ENCODE results near the gene ANO1. TPM values are rescaled to one million over a fixed set of nuclear protein-coding genes. Genes with fewer than 3 reads are reported as not detected.

Gene ANO1
- total RNA-seq, 3 donors from 2014 or later, result 3.7 to 95.0 (median 53.7) TPM

- intact Hi-C loops (cut with DNase I; ENCODE audit: low total_unique reads), result no loop called here
- H3K27me3 ChIP-seq, result no peaks in the 10 kb centered on the region
- H3K9me3 ChIP-seq, result peaks cover 23 to 38% of the 10 kb centered on the region in 2 donors
- H3K4me3 ChIP-seq, result no peak overlapping the region
- H3K27ac ChIP-seq, result no peak overlapping the region
- TF ChIP-seq POLR2A (IDR thresholded peaks at IDR 0.05), result no peak
- no peak for TF ChIP-seq CTCF (IDR thresholded peaks at IDR 0.05)
- no peak for TF ChIP-seq POLR2AphosphoS5 (IDR thresholded peaks at IDR 0.05)
- H3K4me1 ChIP-seq, result no peaks in the 10 kb centered on the region
- no peak for DNase-seq (ENCODE audit: low spot score in 2 of 2)
- H3K36me3 ChIP-seq, result no peaks in the 10 kb centered on the region
Observed at GRCh38 chr11:70040869-70041501, 37.1 kb upstream of the ANO1 start.

DNA sequence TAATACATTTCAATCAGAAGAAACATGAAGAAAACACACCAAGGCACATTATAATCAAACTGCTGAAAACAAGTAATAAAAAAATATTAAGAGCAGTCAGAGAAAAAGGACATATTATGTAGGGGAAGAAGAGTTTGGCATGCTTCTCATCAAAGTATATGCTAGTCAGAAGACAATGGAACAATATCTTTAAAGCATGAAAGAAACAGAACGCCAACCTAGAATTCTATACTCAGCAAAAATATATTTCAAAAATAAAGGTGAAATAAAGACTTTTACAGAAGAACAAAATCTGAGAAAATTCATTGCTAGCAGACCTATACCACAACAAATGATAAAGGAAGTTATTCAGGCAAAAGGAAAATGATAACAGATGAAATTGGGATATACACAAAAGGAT lies 34.6 kb upstream of the ANO1 start:
- intact Hi-C loops (cut with DNase I; ENCODE audit: low total_unique reads), result no loop called here

GRCh38 chr11:70046089-70046488 lies 32.0 kb upstream of the ANO1 start:
- intact Hi-C loops (cut with DNase I; ENCODE audit: low total_unique reads), result no loop called here
- no peak for DNase-seq (ENCODE audit: low spot score in 2 of 2)
- TF ChIP-seq CTCF (IDR thresholded peaks at IDR 0.05) (no peak), POLR2AphosphoS5 (IDR thresholded peaks at IDR 0.05) (no peak), POLR2A (IDR thresholded peaks at IDR 0.05) (no peak)

More for the DNA sequence above, 34.6 kb upstream of the ANO1 start:
- Histone ChIP-seq H3K36me3 (no peaks in the 10 kb centered on the region), H3K9me3 (peaks cover 16 to 34% of the 10 kb centered on the region in 2 donors), H3K4me3 (no peak overlapping the region), H3K27me3 (no peaks in the 10 kb centered on the region), H3K4me1 (no peaks in the 10 kb centered on the region), H3K27ac (no peak overlapping the region)
- DNase-seq (ENCODE audit: low spot score in 2 of 2), result no peak
- TF ChIP-seq POLR2AphosphoS5 (IDR thresholded peaks at IDR 0.05) (no peak), CTCF (IDR thresholded peaks at IDR 0.05) (no peak), POLR2A (IDR thresholded peaks at IDR 0.05) (no peak)

DNA sequence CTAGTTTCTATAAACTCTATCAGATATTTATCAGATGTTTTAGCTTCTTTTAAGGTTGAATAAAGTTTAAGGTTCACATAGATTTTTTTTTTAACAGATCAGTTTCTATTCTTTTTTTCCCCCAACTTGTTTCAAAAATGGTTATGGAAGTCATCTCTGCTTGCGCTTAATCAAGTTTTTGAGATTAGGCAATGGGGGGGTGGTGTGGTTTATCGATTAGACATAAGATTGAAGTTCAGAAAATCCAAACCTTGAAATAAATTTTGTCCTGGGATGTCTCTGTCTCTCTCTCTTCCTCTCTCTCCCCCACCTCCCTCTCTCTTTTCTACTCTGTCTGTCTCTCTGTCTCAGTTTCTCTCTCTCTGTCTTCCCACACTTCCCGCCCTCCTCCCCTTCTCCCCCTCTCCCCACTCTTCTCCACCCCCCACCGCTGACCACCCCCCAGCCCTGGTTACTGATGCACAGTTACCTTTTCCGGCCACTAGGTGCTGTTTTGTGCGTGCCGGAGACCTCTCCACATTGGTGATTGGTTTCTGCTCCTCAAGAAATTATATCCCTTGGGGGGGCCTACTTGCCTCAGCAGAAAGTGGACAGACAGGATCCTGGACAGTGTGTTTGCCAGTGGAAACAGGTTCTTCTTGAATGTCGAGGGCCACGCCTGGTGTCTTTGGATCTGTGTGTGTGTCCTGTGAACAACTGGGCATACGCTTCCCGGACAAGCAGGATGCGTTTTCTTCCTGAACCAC lies 29.7 kb upstream of the ANO1 start:
- Histone ChIP-seq H3K4me3 (no peak overlapping the region), H3K36me3 (no peaks in the 10 kb centered on the region), H3K9me3 (peaks cover 0 to 12% of the 10 kb centered on the region in 2 donors), H3K4me1 (peaks cover 0 to 4% of the 10 kb centered on the region in 2 donors), H3K27ac (peak overlapping the region; percentile 79 to 81), H3K27me3 (no peaks in the 10 kb centered on the region)
- intact Hi-C loops (cut with DNase I; ENCODE audit: low total_unique reads), result no loop called here
- DNase-seq (ENCODE audit: low spot score in 2 of 2), result peak; percentile 84 to 91
- TF ChIP-seq CTCF (IDR thresholded peaks at IDR 0.05), result peak; percentile 26 to 54 (median 32)
- no peak for TF ChIP-seq POLR2A (IDR thresholded peaks at IDR 0.05)
- peak; percentile 36 to 88 (median 82) for TF ChIP-seq POLR2AphosphoS5 (IDR thresholded peaks at IDR 0.05)

More at GRCh38 chr11:70046089-70046488, 32.0 kb upstream of the ANO1 start:
- H3K4me3 ChIP-seq, result no peak overlapping the region
- no peak overlapping the region for H3K27ac ChIP-seq
- no peaks in the 10 kb centered on the region for H3K36me3 ChIP-seq
- peaks cover 10 to 34% of the 10 kb centered on the region in 2 donors for H3K9me3 ChIP-seq
- H3K4me1 ChIP-seq, result peaks cover 0 to 4% of the 10 kb centered on the region in 2 donors
- no peaks in the 10 kb centered on the region for H3K27me3 ChIP-seq

DNA sequence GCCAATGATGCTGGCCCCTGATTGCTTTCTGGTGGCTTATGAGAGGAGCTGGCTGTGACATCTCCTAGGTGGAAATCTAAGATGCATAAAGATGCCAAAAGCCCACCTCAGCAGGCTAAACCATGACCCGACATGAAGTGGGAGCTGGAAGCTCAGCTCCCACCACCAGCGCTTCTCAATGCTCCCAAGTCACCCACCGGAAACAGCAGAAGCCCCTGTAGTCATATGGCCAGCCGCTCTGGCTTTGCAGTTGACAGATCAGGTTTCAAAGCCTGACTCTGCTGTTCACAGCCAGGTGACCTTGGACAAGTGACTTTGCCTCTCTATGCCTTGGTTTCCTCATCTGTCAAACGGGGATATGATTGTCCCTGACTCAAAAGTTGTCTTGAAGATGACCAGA lies 29.1 kb upstream of the ANO1 start:
- DNase-seq (ENCODE audit: low spot score in 2 of 2), result no peak

More for the DNA sequence above, 29.1 kb upstream of the ANO1 start:
- Histone ChIP-seq H3K27me3 (no peaks in the 10 kb centered on the region), H3K9me3 (peaks cover 0 to 6% of the 10 kb centered on the region in 2 donors), H3K4me1 (peaks cover 0 to 4% of the 10 kb centered on the region in 2 donors), H3K36me3 (no peaks in the 10 kb centered on the region), H3K4me3 (no peak overlapping the region), H3K27ac (peak overlapping the region; percentile 79 to 81)
- TF ChIP-seq POLR2AphosphoS5 (IDR thresholded peaks at IDR 0.05) (no peak), CTCF (IDR thresholded peaks at IDR 0.05) (no peak), POLR2A (IDR thresholded peaks at IDR 0.05) (no peak)
- intact Hi-C loops (cut with DNase I; ENCODE audit: low total_unique reads), result no loop called here

Data from breast epithelium (tissue), 4 donors.